Gastroesophageal sphincter (tissue), 3 donors: Measurements from ENCODE around the gene MAN2A1.

Experiments used
- EP300 ChIP-seq: sonication (generic); formaldehyde crosslinking; IDR thresholded peaks from one replicate; pipeline ENCODE4 v1.6.1; 2017; ENCODE audit warnings: antibody characterized with exemption, mild to moderate bottlenecking
- POLR2A ChIP-seq, 2 donors: fragments of 450-650 bp; IDR thresholded peaks; one replicate each; pipeline ENCODE4 v1.6.1; 2017; ENCODE audit warnings: antibody characterized with exemption in 2 of 2, mild to moderate bottlenecking in 2 of 2, moderate library complexity in 1 of 2
- TF ChIP-seq, protein P1 (sequence below), 4 experiments: fragments of 200-600 bp in 2 of 4; fragments of 450-650 bp in 2 of 4; sonication (generic) in 1 of 4; IDR thresholded peaks; one replicate each; pipeline ENCODE4 v1.5.1; 2017 to 2019; ENCODE audit warnings: antibody characterized with exemption in 4 of 4, mild to moderate bottlenecking in 2 of 4, moderate library complexity in 2 of 4

DNA sequence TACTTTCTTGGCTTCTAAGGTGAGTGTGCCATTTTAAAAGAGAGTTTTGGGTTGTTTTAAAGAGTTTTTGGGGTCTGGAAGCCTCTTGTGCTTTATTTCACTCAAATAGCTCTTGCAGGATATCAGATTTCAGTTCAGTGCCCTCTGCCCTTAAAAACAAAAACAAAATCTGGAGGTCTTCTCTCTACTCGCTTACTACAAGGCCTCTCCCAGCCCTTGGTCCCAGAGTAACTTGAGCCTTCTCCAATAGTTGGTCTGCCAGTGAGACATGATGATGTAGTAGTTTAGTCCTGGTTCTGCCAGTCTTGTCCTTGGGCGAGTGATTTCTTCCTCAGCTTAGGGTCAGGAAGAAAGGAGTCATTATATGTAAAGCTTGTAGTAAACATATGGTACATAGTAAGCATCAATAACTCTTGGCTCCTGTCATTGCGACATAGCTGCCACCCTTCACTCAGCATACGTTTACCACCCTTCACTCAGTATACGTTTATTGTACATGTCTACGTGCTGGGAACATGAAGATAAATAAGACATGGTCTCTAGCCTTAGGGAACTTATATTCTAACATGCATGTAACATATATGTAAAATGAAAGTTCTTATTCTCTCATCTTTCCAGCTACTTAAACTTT, 147.6 kb downstream of the MAN2A1 start:
- TF ChIP-seq, protein P1, sequence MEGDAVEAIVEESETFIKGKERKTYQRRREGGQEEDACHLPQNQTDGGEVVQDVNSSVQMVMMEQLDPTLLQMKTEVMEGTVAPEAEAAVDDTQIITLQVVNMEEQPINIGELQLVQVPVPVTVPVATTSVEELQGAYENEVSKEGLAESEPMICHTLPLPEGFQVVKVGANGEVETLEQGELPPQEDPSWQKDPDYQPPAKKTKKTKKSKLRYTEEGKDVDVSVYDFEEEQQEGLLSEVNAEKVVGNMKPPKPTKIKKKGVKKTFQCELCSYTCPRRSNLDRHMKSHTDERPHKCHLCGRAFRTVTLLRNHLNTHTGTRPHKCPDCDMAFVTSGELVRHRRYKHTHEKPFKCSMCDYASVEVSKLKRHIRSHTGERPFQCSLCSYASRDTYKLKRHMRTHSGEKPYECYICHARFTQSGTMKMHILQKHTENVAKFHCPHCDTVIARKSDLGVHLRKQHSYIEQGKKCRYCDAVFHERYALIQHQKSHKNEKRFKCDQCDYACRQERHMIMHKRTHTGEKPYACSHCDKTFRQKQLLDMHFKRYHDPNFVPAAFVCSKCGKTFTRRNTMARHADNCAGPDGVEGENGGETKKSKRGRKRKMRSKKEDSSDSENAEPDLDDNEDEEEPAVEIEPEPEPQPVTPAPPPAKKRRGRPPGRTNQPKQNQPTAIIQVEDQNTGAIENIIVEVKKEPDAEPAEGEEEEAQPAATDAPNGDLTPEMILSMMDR (IDR thresholded peaks at IDR 0.05) = no peak
- TF ChIP-seq EP300 = no peak
- no peak for TF ChIP-seq POLR2A (IDR thresholded peaks at IDR 0.05)
